RWPE2 (cell line): Measurements from ENCODE around the gene PNRC1.

ENCODE experiments used
- ATAC-seq: fragments of 200-7000 bp; cut with Tn5 transposase; 3 replicates; pipeline ENCODE4 v1.9.1; 2021; ENCODE audit warnings: low read depth
- DNase-seq: peaks from one replicate; pipeline ENCODE4 v3.0.0-alpha.2; 2020; ENCODE audit warnings: low spot score
- H3K27ac ChIP-seq: fragments of 450-650 bp; 2 replicates; pipeline ENCODE4 v1.5.1; 2017; ENCODE audit warnings: mild to moderate bottlenecking; ENCODE audit not compliant: poor library complexity, severe bottlenecking
- H3K27me3 ChIP-seq: fragments of 250-450 bp; sonication (Bioruptor Pico); 2 replicates; pipeline ENCODE4 v1.5.1; 2021; ENCODE audit warnings: mild to moderate bottlenecking, moderate library complexity; ENCODE audit not compliant: insufficient read depth, poor library complexity, severe bottlenecking
- H3K36me3 ChIP-seq: fragments of 250-450 bp; sonication (Bioruptor Pico); 2 replicates; pipeline ENCODE4 v1.5.1; 2020; ENCODE audit warnings: low read depth, mild to moderate bottlenecking, moderate library complexity
- H3K4me1 ChIP-seq: fragments of 250-450 bp; sonication (Bioruptor Pico); 2 replicates; pipeline ENCODE4 v1.5.1; 2021; ENCODE audit warnings: mild to moderate bottlenecking, moderate library complexity; ENCODE audit not compliant: insufficient read depth, poor library complexity, severe bottlenecking
- H3K4me3 ChIP-seq: fragments of 250-450 bp; sonication (Bioruptor Pico); 2 replicates; pipeline ENCODE4 v1.5.1; 2021; ENCODE audit warnings: mild to moderate bottlenecking, moderate library complexity; ENCODE audit not compliant: severe bottlenecking
- H3K9me3 ChIP-seq: fragments of 250-450 bp; sonication (Bioruptor Pico); 2 replicates; pipeline ENCODE4 v1.5.1; 2021; ENCODE audit warnings: mild to moderate bottlenecking, moderate library complexity; ENCODE audit not compliant: severe bottlenecking
- CTCF ChIP-seq: fragments of 450-650 bp; IDR thresholded peaks from one replicate; pipeline ENCODE4 v1.5.1; 2017; ENCODE audit warnings: mild to moderate bottlenecking, moderate library complexity; ENCODE audit not compliant: poor library complexity, severe bottlenecking

Gene PNRC1

GRCh38 chr6:89045011-89045387 lies 35.6 kb upstream of the PNRC1 start:
- ATAC-seq (no peak), DNase-seq (no peak)
- no peaks in the 10 kb centered on the region for H3K36me3 ChIP-seq
- H3K9me3 ChIP-seq: no peaks in the 10 kb centered on the region
- no peak for TF ChIP-seq CTCF
- H3K27ac ChIP-seq: no peak overlapping the region
- H3K4me3 ChIP-seq: no peak overlapping the region
- peaks cover 10% of the 10 kb centered on the region for H3K4me1 ChIP-seq
- no peaks in the 10 kb centered on the region for H3K27me3 ChIP-seq

GRCh38 chr6:89045576-89045975 lies 35.0 kb upstream of the PNRC1 start:
- no peaks in the 10 kb centered on the region for H3K27me3 ChIP-seq
- H3K4me3 ChIP-seq: no peak overlapping the region
- H3K36me3 ChIP-seq: no peaks in the 10 kb centered on the region
- ATAC-seq (peak; percentile 51; the same call in 2 of the 3 replicates), DNase-seq (no peak)
- H3K4me1 ChIP-seq: peaks cover 10% of the 10 kb centered on the region
- no peak overlapping the region for H3K27ac ChIP-seq
- no peaks in the 10 kb centered on the region for H3K9me3 ChIP-seq
- no peak for TF ChIP-seq CTCF

- Histone ChIP-seq H3K27me3 (no peaks in the 10 kb centered on the region), H3K9me3 (no peaks in the 10 kb centered on the region), H3K4me3 (no peak overlapping the region), H3K36me3 (no peaks in the 10 kb centered on the region), H3K27ac (no peak overlapping the region), H3K4me1 (peaks cover 10% of the 10 kb centered on the region)
- DNase-seq (no peak), ATAC-seq (no peak)
- no peak for TF ChIP-seq CTCF
These were observed 33.1 kb upstream of the PNRC1 start for GRCh38 chr6:89047473-89047872.

GRCh38 chr6:89048288-89048923 lies 32.1 kb upstream of the PNRC1 start:
- no peak for TF ChIP-seq CTCF
- Histone ChIP-seq H3K27ac (no peak overlapping the region), H3K36me3 (no peaks in the 10 kb centered on the region), H3K27me3 (no peaks in the 10 kb centered on the region), H3K4me1 (peaks cover 10% of the 10 kb centered on the region), H3K4me3 (no peak overlapping the region), H3K9me3 (no peaks in the 10 kb centered on the region)
- ATAC-seq (no peak), DNase-seq (no peak)

GRCh38 chr6:89048985-89049384 lies 31.6 kb upstream of the PNRC1 start:
- no peak overlapping the region for H3K27ac ChIP-seq
- no peaks in the 10 kb centered on the region for H3K27me3 ChIP-seq
- DNase-seq (no peak), ATAC-seq (peak; percentile 52)
- no peak overlapping the region for H3K4me3 ChIP-seq
- peaks cover 10% of the 10 kb centered on the region for H3K4me1 ChIP-seq
- TF ChIP-seq CTCF: no peak
- no peaks in the 10 kb centered on the region for H3K36me3 ChIP-seq
- no peaks in the 10 kb centered on the region for H3K9me3 ChIP-seq
